ENCODE data around the gene SIM2. TPM values are rescaled to one million over a fixed set of nuclear protein-coding genes. Genes with fewer than 3 reads are reported as not detected.

SIM2 gene
- total RNA-seq, 1 experiment from 2014 or later: not detected

DNA sequence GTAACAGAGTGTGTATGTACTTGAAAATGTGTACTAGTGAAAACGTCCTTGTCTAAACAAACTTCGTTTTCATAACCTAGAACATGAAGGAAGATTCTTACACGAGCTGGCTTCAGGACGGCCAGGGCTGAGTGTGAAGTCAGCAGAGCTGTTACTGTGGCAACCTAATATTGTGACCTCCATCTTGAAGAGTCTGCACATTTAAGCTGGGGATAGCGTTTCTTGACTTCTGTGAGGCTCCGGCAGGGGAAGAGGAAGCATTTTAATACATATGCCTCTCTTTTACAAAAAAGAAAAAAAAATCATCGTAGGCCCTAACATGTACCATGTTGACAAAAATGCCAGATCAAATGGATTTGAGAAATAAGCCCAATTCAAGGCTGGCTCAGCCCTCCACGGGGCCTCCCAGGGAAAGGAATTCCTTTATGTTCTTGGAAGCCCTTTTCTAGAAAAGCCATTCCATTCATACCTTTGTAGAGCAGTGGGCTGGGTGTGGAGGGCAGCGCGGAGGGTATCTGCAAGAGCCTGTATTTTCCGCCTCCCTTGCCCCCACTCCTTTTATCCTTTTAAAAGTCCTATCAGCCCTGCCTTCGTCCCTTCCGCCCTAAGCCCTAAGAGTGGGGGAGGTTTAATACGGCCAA, 51.1 kb downstream of the SIM2 start:
- Histone ChIP-seq H3K9me3 (ENCODE audit: control insufficient read depth, low read depth, low read length) (no peaks in the 10 kb centered on the region), H4K20me1 (ENCODE audit: control insufficient read depth, insufficient read depth, insufficient read length) (no peaks in the 10 kb centered on the region), H3K79me1 (ENCODE audit: insufficient read depth, low read depth, low read length, poor library complexity, severe bottlenecking) (no peaks in the 10 kb centered on the region), H4K5ac (ENCODE audit: insufficient read length, low read depth, low read length) (peak overlapping the region; percentile 94), H3K23me2 (ENCODE audit: insufficient read length, low read depth, low read length, poor library complexity, severe bottlenecking) (peaks cover 7% of the 10 kb centered on the region), H3K9ac (ENCODE audit: extremely low read depth, insufficient read length, low read length) (no peak overlapping the region), H3K79me2 (ENCODE audit: insufficient read depth, low read length) (no peaks in the 10 kb centered on the region), H3K4me1 (ENCODE audit: insufficient read depth, low read length) (peaks cover 18% of the 10 kb centered on the region; the same call in 1 of the 2 replicates), H4K8ac (replicated peaks; ENCODE audit: insufficient read length, low read depth, low read length) (no peak overlapping the region), H3K27ac (ENCODE audit: insufficient read length, low read depth, low read length) (peak overlapping the region; percentile 94), H2BK5ac (ENCODE audit: insufficient read length, low read length) (peak overlapping the region; percentile 95), H2BK12ac (ENCODE audit: insufficient read length, low read depth, low read length) (peak overlapping the region; percentile 97), H2AK5ac (ENCODE audit: insufficient read length, low read length) (peak overlapping the region; percentile 81), H4K91ac (ENCODE audit: insufficient read length, low read depth, low read length) (peak overlapping the region; percentile 73), H2BK15ac (ENCODE audit: low read depth, low read length) (no peak overlapping the region), H3K18ac (ENCODE audit: insufficient read length, low read depth, low read length) (peak overlapping the region; percentile 97), H3K27me3 (ENCODE audit: insufficient read depth, low read length) (peaks cover 5% of the 10 kb centered on the region; the same call in 1 of the 2 replicates), H2BK120ac (ENCODE audit: low read depth, low read length, poor library complexity, severe bottlenecking) (peak overlapping the region; percentile 98), H3K23ac (ENCODE audit: insufficient read length, low read depth, low read length) (no peak overlapping the region), H3T11ph (ENCODE audit: low read length) (peak overlapping the region; percentile 100), H2AFZ (ENCODE audit: low read length) (no peak overlapping the region), H3K4me2 (ENCODE audit: insufficient read depth, insufficient read length, low read length) (peak overlapping the region; percentile 42), H3K14ac (ENCODE audit: insufficient read depth, low read length) (peak overlapping the region; percentile 93; the same call in 1 of the 2 replicates), H3K56ac (ENCODE audit: insufficient read length, low read depth, low read length) (no peak overlapping the region), H3K4ac (ENCODE audit: low read depth, low read length) (peak overlapping the region; percentile 68; the same call in 1 of the 2 replicates), H2BK20ac (ENCODE audit: low read depth, low read length, poor library complexity, severe bottlenecking) (peak overlapping the region; percentile 100)
- DNase-seq: peak; percentile 87
- TF ChIP-seq, protein P1, sequence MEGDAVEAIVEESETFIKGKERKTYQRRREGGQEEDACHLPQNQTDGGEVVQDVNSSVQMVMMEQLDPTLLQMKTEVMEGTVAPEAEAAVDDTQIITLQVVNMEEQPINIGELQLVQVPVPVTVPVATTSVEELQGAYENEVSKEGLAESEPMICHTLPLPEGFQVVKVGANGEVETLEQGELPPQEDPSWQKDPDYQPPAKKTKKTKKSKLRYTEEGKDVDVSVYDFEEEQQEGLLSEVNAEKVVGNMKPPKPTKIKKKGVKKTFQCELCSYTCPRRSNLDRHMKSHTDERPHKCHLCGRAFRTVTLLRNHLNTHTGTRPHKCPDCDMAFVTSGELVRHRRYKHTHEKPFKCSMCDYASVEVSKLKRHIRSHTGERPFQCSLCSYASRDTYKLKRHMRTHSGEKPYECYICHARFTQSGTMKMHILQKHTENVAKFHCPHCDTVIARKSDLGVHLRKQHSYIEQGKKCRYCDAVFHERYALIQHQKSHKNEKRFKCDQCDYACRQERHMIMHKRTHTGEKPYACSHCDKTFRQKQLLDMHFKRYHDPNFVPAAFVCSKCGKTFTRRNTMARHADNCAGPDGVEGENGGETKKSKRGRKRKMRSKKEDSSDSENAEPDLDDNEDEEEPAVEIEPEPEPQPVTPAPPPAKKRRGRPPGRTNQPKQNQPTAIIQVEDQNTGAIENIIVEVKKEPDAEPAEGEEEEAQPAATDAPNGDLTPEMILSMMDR (conservative IDR thresholded peaks at IDR 0.05): no peak
- peaks cover 0 to 3% (median 0%) of the 10 kb centered on the region in 3 experiments; a peak in 1 of 7 replicates for H3K36me3 Mint-ChIP-seq (ENCODE audit: insufficient read depth in 1 of 3, low read depth in 3 of 3)
- H3K27ac Mint-ChIP-seq: peak overlapping the region; percentile 98 to 99 (median 99)
- H3K9me3 Mint-ChIP-seq: no peaks in the 10 kb centered on the region; a peak in 1 of 5 replicates
- H3K27me3 Mint-ChIP-seq (ENCODE audit: low read depth): peaks cover 35% of the 10 kb centered on the region
- peak overlapping the region; percentile 13 to 63 for H3K4me3 Mint-ChIP-seq
- H3K4me1 Mint-ChIP-seq: peaks cover 55 to 59% of the 10 kb centered on the region in 2 experiments
- no CpG with 5 or more reads among the region's 14 CpGs for WGBS (ENCODE audit: extremely low coverage, insufficient read length, low lambda C conversion rate)

All from H9 (cell line).